ENCODE results near the gene CTSV.
"Not testable (repeated sequence)": the region's sequence is repeated elsewhere in the genome, so short reads cannot be mapped to it uniquely, and the experiment has no call there.

The CTSV gene

DNA sequence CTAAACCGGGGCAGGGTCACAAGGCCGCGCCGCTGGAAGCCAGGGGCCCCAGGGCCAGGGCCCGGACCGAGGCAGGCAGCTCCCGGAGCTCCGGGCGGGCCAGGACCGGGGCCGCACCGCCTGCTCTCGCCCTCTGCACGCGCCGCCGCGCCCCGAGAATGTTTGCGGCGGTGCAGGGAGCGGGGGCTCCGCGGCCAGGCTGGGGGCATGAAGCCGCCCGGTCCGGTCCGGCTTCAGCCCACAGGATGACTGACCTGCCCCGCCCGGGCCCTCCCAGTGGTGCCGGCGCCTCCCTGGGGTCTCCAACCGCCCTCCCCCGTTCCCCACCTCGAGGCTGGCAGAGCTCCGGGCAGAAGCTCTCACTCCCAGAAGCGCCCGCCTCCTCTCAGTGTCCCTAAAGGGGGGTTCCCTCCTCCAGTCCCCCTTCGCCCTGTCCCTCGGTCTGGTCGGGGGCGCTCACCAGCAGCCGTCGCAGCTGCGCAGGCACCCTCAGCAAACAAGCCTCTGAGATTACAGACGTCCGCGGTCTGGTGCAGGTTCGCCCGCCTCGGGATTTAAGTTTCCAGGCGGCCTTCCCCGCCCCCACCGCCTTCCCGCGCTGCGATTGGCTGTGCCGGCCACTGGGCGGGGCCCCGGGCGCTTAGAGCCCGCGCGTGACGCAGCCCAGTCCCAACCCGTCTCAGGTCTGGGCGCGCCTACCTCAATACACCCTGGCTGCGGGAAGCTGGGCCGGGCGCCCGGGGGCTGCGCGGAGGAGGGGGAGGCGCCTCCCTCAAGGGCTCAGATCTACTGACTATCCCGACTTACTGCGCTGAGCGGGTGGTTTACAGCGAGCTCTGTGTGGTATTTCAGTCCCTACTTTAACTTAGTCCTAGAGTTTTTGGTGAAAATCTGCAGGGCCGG lies at the start of gene CTSV:
TSS of gene CTSV (minus strand) at position 532 of the 903 bp plus-strand sequence. CDS start 1,099 bp downstream, outside the sequence.
- peak; percentile 74 for DNase-seq

DNA sequence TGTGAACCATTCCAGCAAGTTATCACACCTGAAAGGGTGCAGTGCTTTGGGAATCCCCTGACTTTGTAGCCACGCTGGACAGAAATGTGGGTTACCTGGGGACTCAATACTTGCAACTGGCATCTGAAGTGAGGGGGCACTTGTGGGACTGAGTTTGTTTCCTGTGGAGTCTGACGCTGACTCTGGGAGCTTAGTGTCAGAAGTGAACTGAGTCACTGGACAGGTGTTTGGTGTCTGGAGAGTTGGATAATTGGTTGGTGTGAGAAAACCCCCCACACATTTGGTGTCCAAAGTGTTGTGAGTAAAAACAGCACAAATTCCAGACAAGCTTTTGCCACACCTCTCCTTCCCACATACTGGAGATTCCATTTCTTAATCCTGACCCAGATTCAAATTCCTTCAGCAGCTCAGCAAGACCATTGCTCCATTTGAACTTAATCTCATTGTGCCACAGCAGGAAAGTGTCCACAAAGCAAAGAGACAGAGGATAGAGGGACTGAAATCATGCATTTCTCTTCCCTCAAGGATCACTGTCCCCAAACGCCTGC lies 48.8 kb upstream of the CTSV start:
- not testable (repeated sequence) for DNase-seq

DNA sequence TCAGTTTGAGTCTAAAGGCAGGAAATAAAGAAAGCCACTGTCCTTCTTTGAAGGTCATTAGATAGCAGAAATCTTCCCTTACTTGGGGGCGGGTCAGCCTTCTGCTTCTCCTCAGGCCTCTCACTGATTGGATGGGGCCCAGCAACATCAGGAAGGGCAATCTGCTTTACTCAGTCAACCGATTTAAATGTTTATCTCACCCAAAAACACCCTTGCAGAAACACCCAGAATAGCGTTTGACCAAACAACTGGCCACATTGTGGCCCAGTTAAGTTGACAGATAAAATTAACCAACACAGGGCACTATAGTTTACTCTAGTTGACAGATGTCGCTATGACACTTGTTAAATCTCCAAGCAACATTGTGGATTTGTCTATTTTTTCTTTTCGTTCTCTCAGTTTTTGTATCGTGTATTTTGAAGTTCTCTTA lies 45.6 kb upstream of the CTSV start:
- not testable (repeated sequence) for DNase-seq

DNA sequence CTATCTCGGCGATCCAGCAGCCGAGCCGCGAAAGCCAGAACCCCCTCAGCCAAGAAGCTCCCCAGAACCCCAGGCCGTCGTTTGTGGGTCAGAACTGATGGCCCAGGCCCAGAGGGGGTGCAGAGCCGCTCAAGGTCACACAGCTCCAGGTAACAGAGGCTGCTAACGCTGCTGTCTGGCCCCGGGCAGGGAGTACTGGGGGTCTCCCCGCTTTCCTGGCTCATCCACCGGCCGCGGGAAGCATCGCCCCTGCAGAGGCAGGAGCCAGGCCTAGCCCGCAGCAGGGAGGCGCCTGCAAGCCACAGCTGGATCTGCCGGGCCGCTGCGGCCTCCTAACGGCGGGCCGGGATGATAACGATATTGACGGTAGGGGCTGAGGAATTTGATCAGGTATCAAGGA lies 39.4 kb upstream of the CTSV start:
- no peak for DNase-seq

DNA sequence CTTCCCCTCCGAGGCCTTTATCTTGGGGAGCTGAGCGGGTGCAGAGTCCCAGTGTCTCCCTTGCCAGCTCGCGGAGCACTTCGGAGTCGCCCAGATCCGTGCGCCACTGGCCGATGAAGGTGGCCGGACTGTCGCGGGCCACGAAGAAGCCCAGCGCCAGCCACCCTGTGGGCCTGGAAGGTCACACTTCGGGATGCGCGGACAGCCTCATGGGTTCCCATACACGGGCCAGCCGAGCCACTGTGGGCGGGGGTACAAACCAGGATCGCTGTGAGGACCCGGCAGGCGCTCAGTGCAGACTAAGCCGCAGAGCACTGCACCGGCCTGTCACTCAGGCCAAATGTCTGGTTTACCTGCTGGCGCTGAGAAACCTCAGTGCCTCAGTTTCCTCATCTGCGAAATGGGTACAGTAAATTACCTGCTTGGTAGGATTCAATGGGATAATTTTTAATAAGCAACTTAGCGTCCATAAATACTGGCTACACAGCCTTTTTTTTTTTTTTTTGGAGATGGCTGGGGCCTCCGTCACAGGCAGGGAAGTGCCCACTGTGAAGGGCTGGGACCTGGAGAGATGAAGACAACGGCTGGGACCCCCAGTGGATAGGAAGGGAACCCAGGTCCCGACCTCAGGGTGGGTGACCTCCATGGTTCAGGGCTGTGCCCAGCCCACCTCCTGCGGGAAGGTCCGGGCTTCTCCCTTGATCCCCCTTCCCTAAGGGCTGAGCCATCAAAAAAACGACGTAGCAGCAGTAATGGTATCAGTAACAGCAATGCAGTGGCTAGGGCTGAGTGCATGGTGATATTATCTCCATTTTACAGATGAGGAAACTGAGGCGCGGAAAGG lies 38.7 kb upstream of the CTSV start:
- no peak for DNase-seq

DNA sequence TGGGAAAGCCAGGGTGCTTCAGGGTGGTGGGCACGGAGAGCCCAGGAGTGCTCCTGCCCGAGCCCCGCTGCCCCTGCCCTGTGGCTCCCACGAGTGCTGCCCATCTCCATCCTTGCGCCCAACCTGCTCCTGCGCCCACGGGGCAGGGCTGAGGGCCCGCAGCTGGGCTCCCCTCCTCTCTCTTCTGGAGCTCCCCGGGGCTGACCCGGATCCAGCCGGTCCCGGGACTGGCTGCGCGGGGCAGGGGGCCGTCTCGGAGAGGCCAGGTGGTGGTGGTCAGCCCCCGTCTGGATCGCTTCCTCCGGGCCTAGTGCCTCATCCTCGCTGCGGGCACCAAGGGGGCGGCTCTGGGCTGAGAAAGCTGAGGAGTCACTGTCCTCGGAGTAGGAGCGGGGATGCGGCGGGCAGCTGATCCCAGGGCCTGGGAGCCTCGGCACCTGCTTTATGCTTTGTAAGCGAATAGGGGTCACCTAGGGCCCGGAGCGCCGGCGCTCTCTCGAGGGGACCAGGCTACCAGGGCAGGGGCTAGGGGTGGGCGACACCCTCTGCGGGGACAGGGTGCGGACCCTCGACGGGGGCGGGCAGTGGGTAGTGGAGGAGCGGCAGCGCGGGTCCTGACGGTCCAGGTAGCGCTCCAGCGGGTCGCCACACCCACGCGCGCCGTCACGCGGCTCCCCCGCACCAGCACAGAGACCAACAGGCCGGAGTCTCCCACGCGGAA lies 37.9 kb upstream of the CTSV start:
- DNase-seq = not testable (repeated sequence)

DNA sequence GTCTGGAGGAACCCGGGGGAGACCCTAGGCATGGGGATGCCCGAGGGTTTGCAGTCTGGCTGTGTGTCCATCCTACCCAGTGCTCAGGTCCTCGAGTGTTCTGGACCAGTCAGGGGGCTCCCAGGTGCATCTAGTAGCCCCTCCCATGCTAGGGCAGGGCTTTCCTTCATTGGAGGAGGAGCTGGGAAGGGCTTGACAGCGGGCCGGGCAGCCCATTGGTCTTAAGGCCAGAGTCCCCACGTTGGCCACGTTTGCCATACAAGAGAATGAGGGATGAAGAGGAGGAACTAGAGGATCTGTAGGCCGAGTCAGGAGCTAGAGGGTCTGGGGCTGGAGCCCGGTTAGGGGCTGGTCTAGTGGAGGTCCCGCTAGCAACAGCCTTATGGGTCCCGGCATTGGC lies 37.3 kb upstream of the CTSV start:
- no peak for DNase-seq

DNA sequence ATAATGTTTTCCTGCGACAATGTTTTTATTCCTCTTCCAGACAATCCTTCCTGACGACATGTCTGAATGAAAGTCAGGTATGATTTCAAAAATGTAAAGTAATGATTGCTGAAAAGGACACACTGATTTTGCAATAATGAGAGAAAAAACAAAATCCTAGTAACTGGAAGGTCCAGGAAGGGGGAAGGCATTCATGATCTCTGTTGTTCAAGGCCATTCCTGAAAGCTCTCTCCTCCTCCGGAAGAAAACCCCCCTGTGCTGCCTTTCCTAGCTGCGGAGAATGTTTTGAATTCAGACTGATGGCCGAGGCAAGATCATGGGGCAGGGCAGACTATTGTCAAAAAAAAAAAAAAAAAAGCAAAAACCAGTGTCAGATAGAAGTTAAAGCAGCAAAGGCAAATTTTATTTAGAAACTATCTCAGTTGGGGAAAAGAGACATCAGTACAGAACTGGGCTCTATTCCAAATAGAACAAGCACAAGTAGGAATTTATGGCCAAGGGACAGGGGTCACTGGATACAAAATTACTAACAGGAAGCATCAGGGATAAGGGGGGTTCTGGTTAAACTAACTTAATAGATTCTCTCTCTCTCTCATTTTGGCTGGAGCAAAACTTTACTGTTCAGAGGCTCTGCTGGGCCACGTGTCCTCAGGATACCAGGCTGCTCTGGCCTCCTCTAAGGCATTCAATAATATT lies 36.5 kb upstream of the CTSV start:
- no peak for DNase-seq

DNA sequence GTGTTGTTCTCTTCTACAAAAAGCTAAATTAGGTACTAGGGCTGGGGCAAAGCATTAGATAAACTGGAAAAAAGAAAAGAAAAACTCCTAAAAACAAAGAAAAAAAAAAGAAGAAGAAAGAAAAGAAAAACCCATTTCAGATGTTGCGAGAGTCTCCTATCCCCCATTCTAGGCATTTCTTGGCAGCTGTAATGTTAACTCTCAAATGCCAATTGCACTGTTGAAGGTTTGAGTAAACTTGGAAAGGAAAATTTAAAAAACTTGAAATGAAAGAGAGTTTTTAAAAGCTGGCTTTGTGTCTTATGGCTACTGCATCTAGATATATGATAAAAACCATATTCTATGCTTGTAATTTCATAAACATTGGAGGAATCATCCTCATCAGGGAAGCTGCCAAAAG lies 34.6 kb upstream of the CTSV start:
- no peak for DNase-seq

DNA sequence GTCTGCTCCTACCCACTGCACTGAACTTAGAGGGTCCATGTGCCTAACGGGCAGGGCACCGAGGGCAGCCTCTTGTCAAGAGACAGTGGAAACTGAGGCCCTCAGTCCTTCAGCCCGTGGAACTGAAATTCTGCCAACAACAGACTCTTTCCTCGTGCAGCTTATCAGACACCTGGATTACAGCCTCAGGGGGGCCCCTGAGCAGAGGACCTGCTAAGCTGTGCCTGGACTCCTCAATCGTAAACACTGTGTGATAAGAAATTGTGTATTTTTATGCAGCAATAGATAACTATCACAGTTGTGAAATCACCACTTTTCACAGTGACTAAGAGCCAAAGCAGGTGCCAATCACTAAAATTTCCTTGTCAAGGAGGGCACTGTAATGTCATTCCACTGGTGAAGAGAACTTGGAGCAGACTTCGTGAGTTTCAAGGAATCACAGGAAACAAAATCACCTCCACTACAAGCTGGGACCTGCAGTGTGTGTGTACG lies 33.4 kb upstream of the CTSV start:
- DNase-seq = no peak

DNA sequence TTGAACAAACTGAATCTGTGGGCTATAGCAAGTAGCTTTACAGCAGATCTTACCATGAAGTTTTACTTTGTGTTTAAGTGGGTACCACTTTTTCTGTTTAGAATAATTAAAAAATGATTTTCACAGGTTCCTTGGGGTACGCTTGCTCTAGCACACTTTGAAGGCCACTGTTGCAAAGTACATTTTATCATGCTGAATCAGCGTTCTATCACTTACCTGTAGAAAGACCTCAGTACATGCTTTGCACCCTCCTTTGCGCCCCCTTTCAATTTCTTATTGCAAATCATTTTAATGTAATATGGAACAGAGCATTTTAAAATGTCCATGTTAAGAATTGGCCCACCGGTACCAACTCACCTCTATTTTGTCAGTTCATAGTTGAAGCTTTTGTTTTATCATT lies 31.4 kb upstream of the CTSV start:
- not testable (repeated sequence) for DNase-seq

DNA sequence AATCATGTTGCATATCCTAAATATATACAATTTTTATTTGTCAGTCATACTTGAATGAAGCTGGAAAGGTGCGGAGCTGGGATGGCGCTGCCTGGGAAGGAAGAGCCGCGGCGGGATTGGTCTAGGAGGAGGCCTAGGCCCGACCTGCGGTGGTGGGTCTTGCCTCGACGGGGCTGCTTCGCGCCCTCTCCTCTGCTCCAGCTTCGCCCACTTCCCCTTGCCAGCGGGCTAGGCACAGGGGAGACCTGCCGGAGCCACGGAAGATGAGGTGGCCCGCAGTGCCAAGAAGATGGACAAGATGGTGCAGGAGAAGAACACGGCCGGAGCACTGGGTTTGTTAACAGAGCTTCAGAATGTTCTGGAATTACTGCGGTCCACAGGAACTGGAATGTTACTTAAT lies 28.5 kb upstream of the CTSV start:
- DNase-seq = no peak

DNA sequence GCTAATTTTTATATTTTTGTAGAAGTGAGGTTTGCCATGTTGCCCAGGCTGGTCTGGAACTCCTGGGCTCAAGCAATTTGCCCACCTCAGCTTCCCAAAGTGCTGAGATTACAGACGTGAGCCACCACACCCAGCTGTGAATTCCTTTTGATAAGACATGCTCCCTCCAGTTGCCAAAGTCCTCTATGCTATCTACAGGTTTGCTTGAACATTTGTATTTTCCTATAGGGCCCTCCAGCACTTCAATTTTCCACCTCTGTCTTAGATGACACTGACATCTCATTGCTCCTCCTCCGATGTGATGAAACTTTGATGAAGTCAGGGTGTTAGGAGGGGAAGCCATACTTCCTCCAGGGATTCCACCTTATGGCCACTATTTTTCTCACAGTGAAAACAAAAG lies 25.2 kb upstream of the CTSV start:
- DNase-seq = no peak

DNA sequence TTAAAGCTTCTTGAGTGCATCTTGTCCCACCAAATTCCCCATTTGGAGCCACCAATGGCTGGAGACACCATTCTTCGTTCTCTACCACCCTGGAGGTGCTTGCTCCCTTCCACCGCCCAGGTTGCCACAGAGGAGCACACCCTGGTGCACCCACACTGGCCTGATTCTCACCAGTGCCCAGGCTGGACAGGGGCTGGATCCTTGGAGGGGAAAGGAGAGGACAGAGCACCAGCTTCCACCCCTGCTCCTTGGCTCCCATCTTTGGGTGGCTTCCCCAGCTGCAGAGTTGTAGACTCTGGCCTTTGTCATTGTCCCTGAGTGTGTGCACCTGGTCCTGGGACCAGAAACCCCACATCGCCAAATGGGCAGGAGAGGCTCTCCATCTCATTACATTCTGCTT lies 21.9 kb upstream of the CTSV start:
- no peak for DNase-seq

DNA sequence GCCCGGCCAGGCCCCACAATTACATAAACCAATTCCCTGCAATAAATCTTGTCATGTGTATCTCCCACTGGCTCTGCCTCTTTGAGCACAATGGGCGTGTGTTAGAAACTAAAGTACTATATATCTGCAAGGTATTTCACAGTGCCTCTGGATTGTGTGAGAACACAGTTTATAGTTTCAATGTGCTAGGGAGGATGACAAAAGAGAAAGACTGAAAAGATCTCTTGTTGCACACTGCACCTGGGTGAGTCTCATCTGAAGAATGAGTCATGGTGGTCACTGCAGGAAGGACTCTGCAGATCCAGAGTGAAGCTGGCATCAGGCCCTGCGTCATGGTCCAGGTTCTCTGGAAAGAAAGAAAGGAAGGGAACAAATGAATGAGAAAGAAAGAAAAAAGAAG lies 20.7 kb upstream of the CTSV start:
- DNase-seq = no peak

DNA sequence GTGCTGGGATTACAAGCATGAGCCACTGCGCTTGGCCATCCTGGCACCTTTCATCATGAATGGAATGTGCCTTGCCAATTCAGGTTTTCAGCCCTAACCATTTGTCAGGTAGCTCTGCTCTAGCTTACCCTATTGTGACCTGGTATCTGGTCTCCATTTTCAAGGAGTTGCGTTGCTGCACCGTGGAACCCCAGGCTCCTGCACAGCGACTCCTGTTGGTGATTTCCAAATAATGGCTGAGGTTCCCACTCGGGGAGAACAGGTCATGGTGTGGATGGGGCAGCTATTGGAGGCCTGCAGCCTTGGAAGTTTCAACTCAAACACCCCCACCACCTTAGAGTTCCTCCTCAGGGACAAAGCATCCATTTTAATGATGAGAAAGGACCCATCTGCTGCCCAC lies 18.7 kb upstream of the CTSV start:
- no peak for DNase-seq

DNA sequence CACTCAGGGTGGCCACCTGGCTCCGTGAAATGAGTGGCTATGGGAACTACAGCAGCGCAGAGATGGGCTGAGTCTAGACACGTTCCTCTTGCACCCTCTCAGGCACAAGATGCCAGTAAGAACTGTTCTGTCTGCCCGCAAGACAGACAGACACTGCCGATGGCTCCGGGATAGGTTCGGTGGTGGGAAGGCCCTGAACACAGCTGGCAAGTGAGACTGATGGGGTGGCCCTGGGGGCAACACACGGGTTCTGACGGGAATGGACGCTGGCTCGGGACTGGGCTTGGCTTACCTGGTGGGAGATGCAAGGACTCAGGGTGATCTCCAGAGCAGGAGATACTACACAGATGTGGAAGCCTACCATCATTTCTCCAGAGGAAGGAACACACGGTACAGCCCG lies 16.9 kb upstream of the CTSV start:
- not testable (repeated sequence) for DNase-seq

DNA sequence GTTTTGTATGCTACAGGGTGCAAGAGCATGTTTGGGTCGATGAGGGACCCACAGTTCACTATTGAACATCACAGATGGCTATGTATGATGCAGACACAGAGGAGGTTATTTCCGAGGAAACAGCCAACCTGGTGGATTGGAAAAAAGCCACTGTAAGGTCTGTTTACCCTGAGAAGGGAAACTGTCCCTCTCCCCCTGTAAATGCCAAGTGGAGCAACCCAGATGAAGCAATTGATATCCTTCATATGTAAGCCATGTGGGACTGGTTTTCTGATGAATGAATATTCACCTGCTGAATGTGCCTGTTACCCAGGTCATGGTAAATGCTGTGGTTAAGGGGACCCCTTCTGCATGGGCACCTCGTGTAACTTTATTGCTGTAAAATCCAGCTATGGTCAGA lies 14.8 kb upstream of the CTSV start:
- DNase-seq = no peak

DNA sequence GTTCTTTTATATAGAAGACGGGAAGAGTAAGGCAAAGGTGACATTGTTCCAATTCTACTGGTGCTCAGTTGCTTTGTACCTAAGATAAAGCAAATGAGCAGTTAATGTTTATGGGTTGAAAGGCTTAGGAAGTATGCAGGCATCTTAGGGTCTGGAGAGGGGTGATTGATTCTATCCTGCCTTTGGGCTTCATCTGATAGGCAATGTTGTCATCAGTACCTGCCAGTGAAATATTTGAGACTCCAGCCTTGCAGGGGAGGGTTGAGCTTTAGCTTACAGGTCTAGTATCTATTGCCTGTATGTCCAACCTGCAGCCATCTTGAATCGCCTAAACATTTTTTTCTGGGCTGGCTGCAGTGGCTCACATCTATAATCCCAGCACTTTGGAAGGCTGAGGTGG lies 13.8 kb upstream of the CTSV start:
- DNase-seq = no peak

DNA sequence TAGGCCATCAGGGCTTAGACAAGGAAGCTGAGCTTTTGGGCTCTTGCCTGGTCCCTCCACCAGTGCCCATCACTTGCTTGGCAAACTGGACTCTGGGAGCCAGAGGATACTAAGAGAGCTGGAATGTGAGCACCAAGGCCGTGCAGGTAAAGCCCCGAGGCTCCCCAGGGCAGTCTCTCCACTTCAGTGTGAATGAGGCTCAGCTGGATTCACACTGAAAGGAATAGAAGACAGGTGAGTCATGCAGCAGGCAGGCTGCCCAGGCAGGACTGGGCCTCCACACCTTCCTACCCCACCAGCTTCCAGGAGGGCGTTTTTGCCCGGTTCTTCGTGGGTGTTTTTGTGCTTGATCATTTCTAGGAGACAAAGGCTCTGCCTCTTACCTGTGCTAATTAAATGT lies 7.3 kb upstream of the CTSV start:
- no peak for DNase-seq

DNA sequence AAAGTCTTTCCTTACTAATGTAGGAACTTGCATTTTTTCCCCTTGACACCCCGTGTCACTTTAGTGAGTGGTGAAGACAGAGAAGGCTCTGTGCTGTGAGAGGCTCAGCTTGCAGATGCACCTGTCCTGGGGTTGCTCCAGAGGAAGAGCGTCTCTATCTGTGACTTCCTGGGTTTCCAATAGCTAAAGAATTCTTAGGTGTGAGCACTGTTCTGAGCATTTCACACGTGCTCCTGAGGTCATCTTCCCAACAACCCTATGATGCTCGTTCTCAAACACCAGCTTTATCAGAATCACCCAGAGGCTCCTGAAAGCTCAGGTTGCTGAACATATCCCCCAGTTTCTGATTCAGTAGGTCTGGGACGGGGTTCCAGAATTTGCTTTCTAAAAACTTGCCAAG lies 6.4 kb upstream of the CTSV start:
- no peak for DNase-seq

DNA sequence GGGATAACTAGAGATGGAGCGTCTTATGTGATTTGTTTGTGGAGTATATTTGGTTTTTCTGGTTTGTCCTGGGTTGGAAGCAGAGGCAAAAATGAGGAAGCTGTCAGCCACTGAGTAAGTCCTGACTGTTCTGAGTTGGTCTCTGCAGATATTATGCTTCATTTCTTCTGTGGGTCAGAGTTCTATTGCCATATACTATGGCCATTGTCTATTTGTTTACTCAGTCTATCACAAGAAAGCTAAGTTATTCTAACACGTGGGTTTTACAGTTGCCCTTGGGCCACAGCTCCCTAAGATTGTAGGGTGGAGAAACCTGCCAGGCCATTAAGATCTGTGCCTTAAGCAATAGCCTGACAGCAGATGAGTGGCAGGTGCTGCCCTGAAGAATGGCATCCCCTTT lies 3.0 kb upstream of the CTSV start:
- no peak for DNase-seq
